ENCODE results near the gene FRMD4A.

DNA sequence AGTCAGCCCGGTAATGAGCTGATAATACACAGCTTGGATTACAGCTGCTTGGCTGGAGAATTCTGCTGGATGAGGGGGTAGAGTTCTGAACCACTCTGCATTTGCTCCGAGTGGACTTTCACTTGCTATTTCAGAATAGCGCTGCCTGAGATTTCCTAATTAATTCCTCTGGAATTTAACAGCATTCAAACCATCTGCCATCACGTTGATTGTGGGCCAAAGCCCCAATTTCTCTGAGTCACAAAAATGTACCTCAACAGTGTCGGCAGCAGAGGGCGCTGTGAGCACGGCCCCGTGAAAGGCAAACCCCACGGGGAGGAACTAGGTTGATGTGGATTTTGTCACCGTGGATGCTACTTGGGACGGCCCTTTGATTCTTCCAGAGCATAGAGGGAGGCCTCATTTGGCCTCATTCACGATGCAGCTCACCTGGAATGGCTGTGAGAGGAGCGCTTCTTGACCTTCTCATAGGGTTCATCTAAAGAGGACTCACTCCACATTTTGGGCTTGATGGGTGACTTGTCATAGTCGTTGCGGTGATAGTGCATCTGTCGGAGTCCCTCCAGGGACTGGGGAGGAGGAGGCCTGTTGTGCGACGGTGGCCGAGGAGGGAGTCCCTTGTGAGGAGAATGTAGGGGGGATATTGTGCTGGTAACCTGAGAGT, 670.7 kb downstream of the FRMD4A start:
- TF ChIP-seq, protein P1, sequence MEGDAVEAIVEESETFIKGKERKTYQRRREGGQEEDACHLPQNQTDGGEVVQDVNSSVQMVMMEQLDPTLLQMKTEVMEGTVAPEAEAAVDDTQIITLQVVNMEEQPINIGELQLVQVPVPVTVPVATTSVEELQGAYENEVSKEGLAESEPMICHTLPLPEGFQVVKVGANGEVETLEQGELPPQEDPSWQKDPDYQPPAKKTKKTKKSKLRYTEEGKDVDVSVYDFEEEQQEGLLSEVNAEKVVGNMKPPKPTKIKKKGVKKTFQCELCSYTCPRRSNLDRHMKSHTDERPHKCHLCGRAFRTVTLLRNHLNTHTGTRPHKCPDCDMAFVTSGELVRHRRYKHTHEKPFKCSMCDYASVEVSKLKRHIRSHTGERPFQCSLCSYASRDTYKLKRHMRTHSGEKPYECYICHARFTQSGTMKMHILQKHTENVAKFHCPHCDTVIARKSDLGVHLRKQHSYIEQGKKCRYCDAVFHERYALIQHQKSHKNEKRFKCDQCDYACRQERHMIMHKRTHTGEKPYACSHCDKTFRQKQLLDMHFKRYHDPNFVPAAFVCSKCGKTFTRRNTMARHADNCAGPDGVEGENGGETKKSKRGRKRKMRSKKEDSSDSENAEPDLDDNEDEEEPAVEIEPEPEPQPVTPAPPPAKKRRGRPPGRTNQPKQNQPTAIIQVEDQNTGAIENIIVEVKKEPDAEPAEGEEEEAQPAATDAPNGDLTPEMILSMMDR (IDR thresholded peaks at IDR 0.05; ENCODE audit: low read depth, low read length, poor library complexity, severe bottlenecking): peak; percentile 97
- no peak for TF ChIP-seq EZH2phosphoT487 (IDR thresholded peaks at IDR 0.05; ENCODE audit: borderline replicate concordance, low read length)
